ENCODE results near the gene ARHGAP26.

GRCh38 chr5:142883025-142883424, 112.8 kb downstream of the ARHGAP26 start:
- no peak for TF ChIP-seq CTCF (IDR thresholded peaks at IDR 0.05)
- TF ChIP-seq POLR2A (IDR thresholded peaks at IDR 0.05): no peak
